Measurements from ENCODE around the gene CEP83.

The CEP83 gene

GRCh38 chr12:94280063-94280462 lies 179.6 kb downstream of the CEP83 start:
- no peaks in the 10 kb centered on the region for H3K79me2 ChIP-seq (ENCODE audit: low read length)
- no peaks in the 10 kb centered on the region for H3K36me3 ChIP-seq (replicated peaks; ENCODE audit: low read depth, low read length)
- TF ChIP-seq, protein P1, sequence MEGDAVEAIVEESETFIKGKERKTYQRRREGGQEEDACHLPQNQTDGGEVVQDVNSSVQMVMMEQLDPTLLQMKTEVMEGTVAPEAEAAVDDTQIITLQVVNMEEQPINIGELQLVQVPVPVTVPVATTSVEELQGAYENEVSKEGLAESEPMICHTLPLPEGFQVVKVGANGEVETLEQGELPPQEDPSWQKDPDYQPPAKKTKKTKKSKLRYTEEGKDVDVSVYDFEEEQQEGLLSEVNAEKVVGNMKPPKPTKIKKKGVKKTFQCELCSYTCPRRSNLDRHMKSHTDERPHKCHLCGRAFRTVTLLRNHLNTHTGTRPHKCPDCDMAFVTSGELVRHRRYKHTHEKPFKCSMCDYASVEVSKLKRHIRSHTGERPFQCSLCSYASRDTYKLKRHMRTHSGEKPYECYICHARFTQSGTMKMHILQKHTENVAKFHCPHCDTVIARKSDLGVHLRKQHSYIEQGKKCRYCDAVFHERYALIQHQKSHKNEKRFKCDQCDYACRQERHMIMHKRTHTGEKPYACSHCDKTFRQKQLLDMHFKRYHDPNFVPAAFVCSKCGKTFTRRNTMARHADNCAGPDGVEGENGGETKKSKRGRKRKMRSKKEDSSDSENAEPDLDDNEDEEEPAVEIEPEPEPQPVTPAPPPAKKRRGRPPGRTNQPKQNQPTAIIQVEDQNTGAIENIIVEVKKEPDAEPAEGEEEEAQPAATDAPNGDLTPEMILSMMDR (IDR thresholded peaks at IDR 0.05; ENCODE audit: low read depth, low read length), result no peak
- no peak for TF ChIP-seq EZH2phosphoT487 (IDR thresholded peaks at IDR 0.05; ENCODE audit: low read depth)
- H3K27ac ChIP-seq (ENCODE audit: low read length), result no peak overlapping the region
- H2AFZ ChIP-seq (ENCODE audit: low read depth, low read length), result no peak overlapping the region
- H3K9ac ChIP-seq (ENCODE audit: low read length), result no peak overlapping the region
- no peaks in the 10 kb centered on the region for H3K4me1 ChIP-seq (ENCODE audit: low read length)
- no peaks in the 10 kb centered on the region for H3K27me3 ChIP-seq (ENCODE audit: low read depth, low read length)
- H3K4me3 ChIP-seq (ENCODE audit: low read length), result no peak overlapping the region
- no peaks in the 10 kb centered on the region for H3K9me3 ChIP-seq (ENCODE audit: insufficient read depth, low read length)
- no peak overlapping the region for H3K4me2 ChIP-seq (ENCODE audit: low read length)
- H4K20me1 ChIP-seq (ENCODE audit: insufficient read depth, low read length), result no peaks in the 10 kb centered on the region

GRCh38 chr12:94277426-94278000 lies 182.2 kb downstream of the CEP83 start:
- Histone ChIP-seq H3K9ac (ENCODE audit: low read length) (no peak overlapping the region), H3K36me3 (replicated peaks; ENCODE audit: low read depth, low read length) (no peaks in the 10 kb centered on the region), H3K79me2 (ENCODE audit: low read length) (no peaks in the 10 kb centered on the region), H3K9me3 (ENCODE audit: insufficient read depth, low read length) (no peaks in the 10 kb centered on the region), H3K4me2 (ENCODE audit: low read length) (no peak overlapping the region), H4K20me1 (ENCODE audit: insufficient read depth, low read length) (no peaks in the 10 kb centered on the region), H3K4me1 (ENCODE audit: low read length) (no peaks in the 10 kb centered on the region), H3K27ac (ENCODE audit: low read length) (no peak overlapping the region), H3K27me3 (ENCODE audit: low read depth, low read length) (no peaks in the 10 kb centered on the region), H3K4me3 (ENCODE audit: low read length) (no peak overlapping the region), H2AFZ (ENCODE audit: low read depth, low read length) (no peak overlapping the region)
- no peak for TF ChIP-seq EZH2phosphoT487 (IDR thresholded peaks at IDR 0.05; ENCODE audit: low read depth)
- TF ChIP-seq, protein P1 (IDR thresholded peaks at IDR 0.05; ENCODE audit: low read depth, low read length), result no peak

- Histone ChIP-seq H3K9ac (ENCODE audit: low read length) (no peak overlapping the region), H3K4me3 (ENCODE audit: low read length) (no peak overlapping the region), H3K36me3 (replicated peaks; ENCODE audit: low read depth, low read length) (no peaks in the 10 kb centered on the region), H3K4me2 (ENCODE audit: low read length) (no peak overlapping the region), H3K9me3 (ENCODE audit: insufficient read depth, low read length) (no peaks in the 10 kb centered on the region), H3K4me1 (ENCODE audit: low read length) (peaks cover 7% of the 10 kb centered on the region), H2AFZ (ENCODE audit: low read depth, low read length) (no peak overlapping the region), H3K27me3 (ENCODE audit: low read depth, low read length) (no peaks in the 10 kb centered on the region), H3K79me2 (ENCODE audit: low read length) (no peaks in the 10 kb centered on the region), H3K27ac (ENCODE audit: low read length) (no peak overlapping the region), H4K20me1 (ENCODE audit: insufficient read depth, low read length) (no peaks in the 10 kb centered on the region)
- no peak for TF ChIP-seq EZH2phosphoT487 (IDR thresholded peaks at IDR 0.05; ENCODE audit: low read depth)
- TF ChIP-seq, protein P1 (IDR thresholded peaks at IDR 0.05; ENCODE audit: low read depth, low read length), result no peak
These were observed 182.9 kb downstream of the CEP83 start for GRCh38 chr12:94276725-94277124.

- no peaks in the 10 kb centered on the region for H3K27me3 ChIP-seq (ENCODE audit: low read depth, low read length)
- H3K36me3 ChIP-seq (replicated peaks; ENCODE audit: low read depth, low read length), result no peaks in the 10 kb centered on the region
- no peak overlapping the region for H3K4me2 ChIP-seq (ENCODE audit: low read length)
- no peaks in the 10 kb centered on the region for H3K79me2 ChIP-seq (ENCODE audit: low read length)
- TF ChIP-seq, protein P1 (IDR thresholded peaks at IDR 0.05; ENCODE audit: low read depth, low read length), result no peak
- no peak for TF ChIP-seq EZH2phosphoT487 (IDR thresholded peaks at IDR 0.05; ENCODE audit: low read depth)
- H3K27ac ChIP-seq (ENCODE audit: low read length), result no peak overlapping the region
- no peak overlapping the region for H3K9ac ChIP-seq (ENCODE audit: low read length)
- H3K4me3 ChIP-seq (ENCODE audit: low read length), result no peak overlapping the region
- peaks cover 41% of the 10 kb centered on the region for H3K4me1 ChIP-seq (ENCODE audit: low read length)
- no peaks in the 10 kb centered on the region for H4K20me1 ChIP-seq (ENCODE audit: insufficient read depth, low read length)
- no peak overlapping the region for H2AFZ ChIP-seq (ENCODE audit: low read depth, low read length)
- H3K9me3 ChIP-seq (ENCODE audit: insufficient read depth, low read length), result no peaks in the 10 kb centered on the region
These were observed 186.4 kb downstream of the CEP83 start for GRCh38 chr12:94273272-94273671.
